ENCODE measurements around the gene LNPK.

LNPK gene

GRCh38 chr2:176001916-176002687 lies at the start of gene LNPK:
Gene LNPK (minus strand): TSS chr2:176002267. CDS start chr2:175995584, 6,683 bp downstream.
- Histone ChIP-seq H3K4me2 (peak within 1 kb of the TSS; percentile 89), H3K4me1 (peaks cover 21% of the 10 kb centered on the region), H3K27ac (peak within 1 kb of the TSS; percentile 73), H3K4me3 (peak within 1 kb of the TSS; percentile 90), H3K9me3 (no peaks in the 10 kb centered on the region), H3K27me3 (no peaks in the 10 kb centered on the region), H4K20me1 (no peaks in the 10 kb centered on the region), H3K9ac (peak within 1 kb of the TSS; percentile 86), H3K36me3 (no peaks in the 10 kb centered on the region)
- TF ChIP-seq Cebpa-rat (IDR thresholded peaks at IDR 0.05), result no peak

GRCh38 chr2:176039375-176039774 lies 37.3 kb upstream of the LNPK start:
- Histone ChIP-seq H3K27ac (no peak overlapping the region), H4K20me1 (no peaks in the 10 kb centered on the region), H3K4me3 (no peak overlapping the region), H3K9me3 (no peaks in the 10 kb centered on the region), H3K27me3 (no peaks in the 10 kb centered on the region), H3K36me3 (no peaks in the 10 kb centered on the region), H3K9ac (no peak overlapping the region), H3K4me2 (no peak overlapping the region), H3K4me1 (no peaks in the 10 kb centered on the region)
- TF ChIP-seq Cebpa-rat (IDR thresholded peaks at IDR 0.05), result no peak

- Histone ChIP-seq H3K4me3 (no peak overlapping the region), H3K4me2 (no peak overlapping the region), H3K9me3 (no peaks in the 10 kb centered on the region), H3K27me3 (no peaks in the 10 kb centered on the region), H3K36me3 (no peaks in the 10 kb centered on the region), H3K4me1 (no peaks in the 10 kb centered on the region), H3K27ac (no peak overlapping the region), H3K9ac (no peak overlapping the region), H4K20me1 (no peaks in the 10 kb centered on the region)
- no peak for TF ChIP-seq Cebpa-rat (IDR thresholded peaks at IDR 0.05)
These were observed 36.6 kb upstream of the LNPK start for GRCh38 chr2:176038694-176039093.

GRCh38 chr2:176035013-176035691 lies 33.1 kb upstream of the LNPK start:
- Histone ChIP-seq H3K4me3 (no peak overlapping the region), H4K20me1 (no peaks in the 10 kb centered on the region), H3K36me3 (no peaks in the 10 kb centered on the region), H3K9ac (no peak overlapping the region), H3K4me2 (no peak overlapping the region), H3K27ac (no peak overlapping the region), H3K27me3 (no peaks in the 10 kb centered on the region), H3K4me1 (no peaks in the 10 kb centered on the region), H3K9me3 (no peaks in the 10 kb centered on the region)
- no peak for TF ChIP-seq Cebpa-rat (IDR thresholded peaks at IDR 0.05)

- H3K9me3 ChIP-seq, result no peaks in the 10 kb centered on the region
- no peaks in the 10 kb centered on the region for H3K27me3 ChIP-seq
- no peak for TF ChIP-seq Cebpa-rat (IDR thresholded peaks at IDR 0.05)
- no peak overlapping the region for H3K27ac ChIP-seq
- no peaks in the 10 kb centered on the region for H4K20me1 ChIP-seq
- H3K9ac ChIP-seq, result no peak overlapping the region
- H3K36me3 ChIP-seq, result no peaks in the 10 kb centered on the region
- H3K4me3 ChIP-seq, result no peak overlapping the region
- no peak overlapping the region for H3K4me2 ChIP-seq
- H3K4me1 ChIP-seq, result no peaks in the 10 kb centered on the region
These were observed 25.7 kb upstream of the LNPK start for GRCh38 chr2:176027806-176028205.

- H3K27ac ChIP-seq, result no peak overlapping the region
- H3K4me2 ChIP-seq, result no peak overlapping the region
- H3K4me1 ChIP-seq, result no peaks in the 10 kb centered on the region
- no peaks in the 10 kb centered on the region for H4K20me1 ChIP-seq
- no peak overlapping the region for H3K9ac ChIP-seq
- no peaks in the 10 kb centered on the region for H3K36me3 ChIP-seq
- no peak for TF ChIP-seq Cebpa-rat (IDR thresholded peaks at IDR 0.05)
- H3K9me3 ChIP-seq, result no peaks in the 10 kb centered on the region
- no peak overlapping the region for H3K4me3 ChIP-seq
- H3K27me3 ChIP-seq, result no peaks in the 10 kb centered on the region
These were observed 23.9 kb upstream of the LNPK start for GRCh38 chr2:176025932-176026331.

GRCh38 chr2:176024083-176024482 lies 22.0 kb upstream of the LNPK start:
- no peaks in the 10 kb centered on the region for H3K9me3 ChIP-seq
- H3K4me3 ChIP-seq, result no peak overlapping the region
- no peaks in the 10 kb centered on the region for H3K36me3 ChIP-seq
- H3K4me1 ChIP-seq, result no peaks in the 10 kb centered on the region
- H3K4me2 ChIP-seq, result no peak overlapping the region
- no peaks in the 10 kb centered on the region for H4K20me1 ChIP-seq
- no peak for TF ChIP-seq Cebpa-rat (IDR thresholded peaks at IDR 0.05)
- H3K27me3 ChIP-seq, result no peaks in the 10 kb centered on the region
- no peak overlapping the region for H3K9ac ChIP-seq
- no peak overlapping the region for H3K27ac ChIP-seq

- H3K9ac ChIP-seq, result no peak overlapping the region
- no peak for TF ChIP-seq Cebpa-rat (IDR thresholded peaks at IDR 0.05)
- no peak overlapping the region for H3K4me3 ChIP-seq
- H3K4me1 ChIP-seq, result no peaks in the 10 kb centered on the region
- H3K4me2 ChIP-seq, result no peak overlapping the region
- no peak overlapping the region for H3K27ac ChIP-seq
- H3K9me3 ChIP-seq, result no peaks in the 10 kb centered on the region
- no peaks in the 10 kb centered on the region for H3K36me3 ChIP-seq
- H4K20me1 ChIP-seq, result no peaks in the 10 kb centered on the region
- H3K27me3 ChIP-seq, result no peaks in the 10 kb centered on the region
These were observed 20.0 kb upstream of the LNPK start for GRCh38 chr2:176022048-176022447.

- H3K9me3 ChIP-seq, result no peaks in the 10 kb centered on the region
- no peak for TF ChIP-seq Cebpa-rat (IDR thresholded peaks at IDR 0.05)
These were observed 18.3 kb upstream of the LNPK start for GRCh38 chr2:176020400-176020799.

GRCh38 chr2:176018708-176019107 lies 16.6 kb upstream of the LNPK start:
- no peak overlapping the region for H3K4me3 ChIP-seq
- no peaks in the 10 kb centered on the region for H4K20me1 ChIP-seq
- no peaks in the 10 kb centered on the region for H3K27me3 ChIP-seq
- H3K27ac ChIP-seq, result no peak overlapping the region
- H3K9ac ChIP-seq, result no peak overlapping the region
- H3K4me1 ChIP-seq, result no peaks in the 10 kb centered on the region
- H3K36me3 ChIP-seq, result no peaks in the 10 kb centered on the region
- no peak overlapping the region for H3K4me2 ChIP-seq
- no peaks in the 10 kb centered on the region for H3K9me3 ChIP-seq
- no peak for TF ChIP-seq Cebpa-rat (IDR thresholded peaks at IDR 0.05)

More at GRCh38 chr2:176020400-176020799, 18.3 kb upstream of the LNPK start:
- Histone ChIP-seq H3K4me1 (no peaks in the 10 kb centered on the region), H3K27ac (no peak overlapping the region), H3K36me3 (no peaks in the 10 kb centered on the region), H3K4me3 (no peak overlapping the region), H3K9ac (no peak overlapping the region), H4K20me1 (no peaks in the 10 kb centered on the region), H3K27me3 (no peaks in the 10 kb centered on the region), H3K4me2 (no peak overlapping the region)
